NCI-H226 (cell line): ENCODE data around the gene CYBC1.
A peak's percentile ranks its signal among the peaks of the same experiment; 100 is the strongest.
"Not testable (repeated sequence)": the region's sequence is repeated elsewhere in the genome, so short reads cannot be mapped to it uniquely, and the experiment has no call there.

Experiments used
- DNase-seq: peaks from one replicate; pipeline ENCODE4 v3.0.0-alpha.2; 2015

Gene CYBC1

DNA sequence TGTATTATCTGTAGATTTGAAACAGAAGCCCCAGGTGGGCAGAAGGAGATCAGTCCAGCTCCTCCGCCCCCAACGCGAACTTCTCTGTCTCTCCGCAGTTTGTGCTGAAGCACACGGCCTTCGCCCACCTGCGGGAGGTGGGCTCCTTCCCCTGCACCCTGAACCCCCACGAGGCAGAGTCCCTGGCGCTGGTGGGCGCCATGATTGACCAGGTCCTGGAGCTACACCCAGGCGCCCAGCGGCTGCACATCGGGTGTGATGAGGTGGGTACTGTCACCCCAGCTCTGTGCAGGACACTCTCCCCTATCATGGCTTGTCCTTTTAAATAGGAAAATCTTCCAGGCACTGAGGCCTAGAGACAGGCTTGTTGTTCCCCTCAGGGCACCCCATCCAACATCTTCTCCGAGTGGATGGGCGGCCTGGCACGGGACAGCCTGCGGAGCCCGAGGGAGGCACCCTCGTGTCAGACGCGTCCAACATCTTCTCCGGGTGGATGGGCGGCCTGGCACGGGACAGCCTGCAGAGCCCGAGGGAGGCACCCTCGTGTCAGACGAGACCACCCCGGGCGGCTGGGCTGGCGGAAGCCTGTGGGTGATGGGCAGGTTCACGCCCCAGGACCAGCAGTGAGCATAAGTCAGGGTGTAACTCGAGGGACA lies 16.9 kb downstream of the CYBC1 start:
- DNase-seq: no peak

DNA sequence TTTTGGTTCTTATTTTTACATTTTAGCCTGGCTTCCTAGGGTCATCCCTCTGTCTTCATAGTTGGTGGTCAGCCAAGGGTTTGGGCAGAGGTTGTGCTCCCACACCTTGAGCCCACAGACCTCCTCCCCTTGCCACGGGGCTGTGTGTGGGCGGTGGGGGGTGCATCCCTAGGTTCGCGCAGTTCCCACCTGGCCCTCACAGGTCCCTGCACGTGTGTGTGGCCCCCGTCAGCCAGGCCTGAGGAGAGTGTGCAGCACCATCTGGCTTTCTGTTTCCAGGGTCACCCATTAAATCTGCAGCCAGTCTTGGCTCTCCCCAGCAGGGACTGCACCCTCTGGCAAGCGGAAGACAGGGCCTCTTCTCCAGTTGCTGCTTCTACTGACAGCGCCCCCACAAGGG lies 18.5 kb downstream of the CYBC1 start:
- no peak for DNase-seq

DNA sequence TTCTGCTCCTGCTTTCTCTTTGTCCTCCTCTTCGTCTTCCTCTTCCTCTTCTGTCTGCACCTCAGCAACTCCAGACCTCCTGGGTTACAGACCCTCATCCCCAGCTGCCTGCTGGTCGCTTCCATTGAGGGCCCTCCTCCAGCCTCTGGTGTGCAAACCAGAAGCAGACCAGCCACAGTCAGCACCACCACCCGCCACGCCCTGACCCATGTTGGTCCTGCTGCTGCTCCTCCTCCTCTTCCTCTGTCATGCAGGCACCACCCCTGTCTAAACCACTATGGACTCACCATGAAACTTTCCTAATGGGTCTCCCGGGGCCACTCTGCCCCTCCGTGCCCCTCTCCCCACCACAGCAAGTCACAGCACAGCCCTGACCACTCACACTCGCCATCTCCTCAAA lies 20.7 kb downstream of the CYBC1 start:
- DNase-seq: no peak

DNA sequence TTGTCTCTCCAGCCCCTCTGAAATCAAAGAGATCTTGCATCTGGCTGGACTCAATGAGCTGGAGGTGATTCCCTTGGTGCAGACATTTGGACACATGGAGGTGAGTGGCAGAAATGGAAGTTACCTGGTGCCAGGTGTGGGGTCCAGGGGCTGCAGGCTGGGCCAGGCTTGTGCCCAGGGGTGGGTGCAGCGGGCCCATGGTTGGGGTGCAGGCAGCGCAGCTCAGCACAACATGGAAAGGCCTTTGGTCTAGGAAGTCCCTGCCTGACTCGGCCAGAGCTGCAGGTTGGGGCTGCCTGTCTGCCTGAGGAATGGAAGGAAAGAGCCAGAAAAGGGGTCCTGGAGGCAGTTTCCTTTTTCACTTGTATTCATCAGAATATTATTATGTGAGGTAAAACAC lies 22.0 kb downstream of the CYBC1 start:
- no peak for DNase-seq

DNA sequence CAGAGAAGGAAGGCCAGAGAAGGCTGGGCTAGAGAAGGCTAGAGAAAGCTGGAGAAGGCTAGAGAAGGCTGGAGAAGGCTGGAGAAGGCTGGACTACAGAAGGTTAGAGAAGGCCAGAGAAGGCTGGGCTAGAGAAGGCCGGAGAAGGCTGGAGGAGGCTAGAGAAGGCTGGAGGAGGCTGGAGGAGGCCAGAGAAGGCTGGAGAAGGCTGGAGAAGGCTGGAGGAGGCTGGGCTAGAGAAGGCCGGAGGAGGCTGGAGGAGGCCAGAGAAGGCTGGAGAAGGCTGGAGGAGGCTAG lies 25.7 kb downstream of the CYBC1 start:
- no peak for DNase-seq

DNA sequence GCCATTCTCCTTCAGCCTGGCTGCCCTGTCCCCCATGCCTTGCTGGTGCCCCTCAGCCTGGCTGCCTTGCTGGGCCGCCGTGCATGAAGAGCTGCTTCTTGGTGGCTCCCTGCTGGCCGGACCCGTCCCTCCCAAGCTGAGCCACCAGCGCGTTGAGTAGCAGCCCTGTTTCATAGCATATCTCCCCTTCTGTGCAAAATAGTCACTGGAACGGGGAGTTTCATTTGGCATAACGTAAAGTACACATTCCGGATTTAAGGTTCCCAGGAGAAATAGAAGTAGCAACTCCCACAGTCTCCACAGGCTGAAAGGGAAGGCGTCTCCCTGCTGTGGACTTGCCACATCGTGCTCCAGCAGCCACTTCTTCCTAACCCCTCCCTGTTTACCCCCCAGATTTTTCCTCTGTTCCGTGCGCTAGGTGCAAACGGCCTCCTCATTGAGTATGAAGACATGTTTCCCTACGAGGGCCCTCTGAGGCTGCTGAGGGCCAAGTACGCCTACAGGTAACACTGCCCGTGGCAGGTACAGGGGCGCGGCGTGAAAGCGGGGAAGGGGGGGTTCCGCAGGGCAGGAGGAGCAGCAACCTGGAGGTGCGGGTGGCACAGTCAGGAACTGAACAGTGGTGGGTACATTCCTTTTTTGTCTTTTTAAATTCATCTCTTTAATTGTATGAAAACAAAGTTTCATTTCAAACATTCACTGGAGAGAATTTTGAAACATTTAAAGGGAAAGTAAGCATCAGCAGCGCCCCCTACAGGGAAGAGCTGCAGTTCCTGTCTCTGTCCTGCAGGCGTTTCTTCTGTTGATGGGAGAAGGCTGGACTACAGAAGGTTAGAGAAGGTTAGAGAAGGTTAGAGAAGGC lies 26.3 kb downstream of the CYBC1 start:
- DNase-seq: peak; percentile 23

DNA sequence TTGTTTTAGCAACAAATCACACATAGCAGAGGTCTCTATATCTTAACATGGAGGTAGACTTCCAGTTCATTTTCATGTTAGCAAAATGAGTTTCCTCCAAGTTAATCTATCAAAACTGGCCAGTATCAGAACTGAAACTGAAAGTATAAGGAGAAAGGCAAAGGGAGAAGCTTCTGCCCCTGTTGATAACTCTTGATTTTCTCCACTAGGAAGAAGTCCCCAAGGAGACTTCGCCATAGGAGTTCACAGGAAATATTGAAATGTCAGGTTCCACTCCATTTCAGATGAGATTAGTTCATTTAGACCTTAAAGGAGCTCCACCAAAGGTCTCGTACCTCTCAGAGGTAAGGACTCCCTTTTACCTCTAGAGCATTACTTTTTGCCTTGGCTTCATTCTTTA lies 31.0 kb downstream of the CYBC1 start:
- DNase-seq: no peak

DNA sequence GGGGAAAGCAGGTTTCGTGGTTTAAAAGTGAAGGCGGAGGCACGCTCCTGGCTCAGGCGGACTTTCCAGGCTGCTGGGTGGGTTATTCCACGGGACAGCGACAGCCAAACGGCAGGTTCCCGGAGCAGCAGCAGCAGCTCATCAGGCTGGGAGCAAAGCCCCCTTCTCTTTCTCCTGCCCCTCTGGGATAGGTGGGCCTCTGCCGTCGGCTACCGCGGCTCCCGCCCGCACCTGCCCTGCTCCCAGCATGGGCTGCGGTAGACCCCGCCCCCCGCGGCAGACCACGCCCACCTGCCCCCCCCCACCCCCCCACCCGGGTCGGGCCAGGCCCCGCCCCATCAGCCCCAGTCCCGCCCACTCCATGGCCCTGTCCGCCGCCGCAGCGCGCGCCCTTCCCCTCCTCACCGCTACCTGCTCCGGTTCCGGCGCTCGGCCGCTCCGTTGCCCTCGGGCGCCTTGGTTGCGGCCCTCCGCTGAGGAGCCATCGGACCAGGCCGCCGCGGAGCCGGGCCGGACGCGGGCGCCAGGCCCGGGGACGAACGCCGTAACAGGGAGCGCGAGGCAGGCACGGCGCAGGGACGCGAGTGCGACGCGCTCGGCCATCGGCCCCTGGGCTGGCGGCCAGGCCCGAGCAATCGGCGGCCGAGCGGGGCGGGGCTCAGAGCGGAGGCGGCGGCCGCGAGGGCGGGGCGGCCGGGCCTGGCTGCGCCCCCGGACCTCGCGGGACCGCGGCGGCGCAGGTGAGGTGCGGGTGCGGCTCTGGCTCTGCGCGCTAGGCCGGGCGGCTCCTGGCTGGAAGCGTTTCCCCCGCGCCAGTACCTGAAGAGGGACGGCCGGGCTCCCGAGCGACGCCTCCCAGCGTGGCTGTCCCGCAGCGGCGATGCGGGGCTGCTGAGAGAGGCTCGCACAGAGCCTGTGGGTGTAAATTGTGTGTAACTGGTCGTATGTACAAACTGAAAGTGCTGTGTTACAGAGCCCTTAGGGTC lies 32.3 kb downstream of the CYBC1 start, which contains the start of the genes HEXD and OGFOD3:
Gene HEXD, plus strand, starts transcription at position 347 of the 986 bp plus-strand sequence. CDS start 1,453 bp downstream, outside the sequence.
Gene OGFOD3, minus strand, starts transcription at position 586 of the 986 bp plus-strand sequence. Its CDS starts 101 bp downstream, at position 485.
- DNase-seq: peak; percentile 74

DNA sequence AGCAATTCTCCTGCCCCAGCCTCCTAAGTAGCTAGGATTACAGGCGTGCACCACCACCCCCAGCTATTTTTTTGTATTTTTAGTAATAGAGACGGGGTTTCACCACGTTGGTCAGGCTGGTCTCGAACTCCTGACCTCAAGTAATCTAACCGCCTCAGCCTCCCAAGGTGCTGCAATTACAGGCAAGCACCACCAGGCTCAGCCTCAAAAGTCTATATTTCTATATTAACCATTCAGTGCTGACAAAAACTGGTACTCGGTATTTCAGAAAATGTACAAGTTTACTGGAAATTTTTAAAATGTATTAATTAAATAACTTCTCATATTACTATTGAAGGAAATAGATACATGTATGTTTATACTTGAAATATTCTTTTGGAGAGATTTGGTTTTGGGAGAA lies 33.8 kb downstream of the CYBC1 start:
- DNase-seq: no peak

DNA sequence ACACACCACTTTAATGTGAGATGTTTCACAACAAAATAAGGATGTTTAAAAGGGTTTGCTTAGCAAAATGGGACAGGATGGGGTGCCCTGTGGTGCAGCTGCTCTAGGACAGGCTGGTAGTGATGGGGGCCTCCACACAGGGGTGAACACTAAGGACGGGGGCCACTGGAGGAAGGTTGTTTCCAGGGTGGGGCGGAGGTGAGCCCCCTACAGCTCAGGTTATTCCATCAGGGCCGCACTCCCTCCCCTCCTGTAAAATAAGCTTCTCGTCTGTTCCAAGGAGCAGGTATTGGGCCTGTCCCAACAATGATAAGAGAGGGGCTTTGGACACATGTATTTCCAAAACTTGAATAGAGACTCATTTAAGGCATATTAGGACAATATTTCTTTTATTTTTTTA lies 34.3 kb downstream of the CYBC1 start:
- DNase-seq: no peak

DNA sequence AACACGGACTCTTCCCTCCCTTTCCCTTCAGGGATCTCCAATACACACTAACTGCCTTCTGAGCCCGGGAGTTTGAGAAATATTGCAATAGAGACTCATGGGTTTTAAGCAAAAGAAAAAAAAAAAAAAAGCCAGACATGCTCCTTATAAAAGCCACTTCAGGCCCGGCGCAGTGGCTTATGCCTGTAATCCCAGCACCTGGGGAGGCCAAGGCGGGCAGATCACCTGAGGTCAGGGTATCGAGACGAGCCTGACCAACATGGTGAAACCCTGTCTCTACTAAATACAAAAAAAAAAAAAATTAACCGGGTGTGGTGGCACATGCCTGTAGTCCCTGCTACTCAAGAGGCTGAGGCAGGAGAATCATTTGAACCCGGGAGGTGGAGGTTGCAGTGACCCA lies 34.8 kb downstream of the CYBC1 start:
- no peak for DNase-seq

DNA sequence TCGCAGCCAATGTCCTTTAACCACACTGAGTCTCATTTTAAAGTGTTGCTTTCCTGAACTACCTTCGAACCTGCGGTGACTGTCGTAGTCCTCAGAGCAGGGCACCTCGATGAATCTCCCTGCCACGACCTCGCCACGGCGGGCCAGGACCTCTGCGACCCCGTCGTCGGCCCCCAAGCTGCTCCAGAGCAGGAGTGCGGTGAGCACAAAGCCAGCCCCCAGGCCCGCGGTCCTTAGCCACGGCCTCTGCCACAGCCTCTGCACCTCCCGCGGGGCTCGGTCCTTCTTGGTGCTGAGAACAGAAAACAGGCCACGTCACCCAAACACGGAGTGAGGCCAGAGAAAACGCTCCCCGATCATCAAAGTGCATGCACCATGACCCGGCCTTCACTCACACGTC lies 35.2 kb downstream of the CYBC1 start:
- DNase-seq: no peak

DNA sequence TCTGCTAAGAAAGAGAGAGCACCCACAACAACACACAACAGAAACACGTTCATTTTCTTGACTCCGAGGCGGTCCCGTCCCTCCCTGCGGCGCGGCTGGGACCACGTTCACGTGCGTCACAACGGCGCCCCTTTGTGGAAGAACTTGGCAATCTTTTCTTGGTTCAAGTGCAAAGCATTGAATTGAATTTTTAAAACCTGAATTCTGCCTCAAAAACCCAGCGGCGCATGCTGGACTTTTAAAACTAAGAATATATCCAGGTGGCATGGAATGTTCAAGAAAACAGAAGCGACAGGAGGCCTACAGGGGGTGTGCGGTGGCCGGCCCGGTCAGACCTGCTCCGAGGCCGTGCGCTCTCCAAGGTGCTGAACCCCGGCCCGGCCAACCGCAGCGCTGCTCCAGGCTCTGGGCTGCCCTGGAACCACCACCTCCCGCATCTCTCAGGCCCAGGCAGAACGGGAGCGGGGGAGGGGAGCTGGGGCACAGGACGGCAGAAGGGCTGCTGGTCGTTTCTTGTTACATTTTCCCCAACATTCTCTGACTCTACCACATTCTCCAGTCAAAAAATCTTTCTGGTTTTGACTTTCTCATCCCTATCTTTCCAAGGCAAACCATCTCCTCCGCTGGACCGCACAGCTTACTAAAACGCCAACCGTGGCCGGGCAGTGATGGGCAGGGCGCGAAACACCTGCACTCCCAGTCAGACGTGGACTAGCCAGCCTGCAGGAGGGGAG lies 35.8 kb downstream of the CYBC1 start:
- peak; percentile 54 for DNase-seq

DNA sequence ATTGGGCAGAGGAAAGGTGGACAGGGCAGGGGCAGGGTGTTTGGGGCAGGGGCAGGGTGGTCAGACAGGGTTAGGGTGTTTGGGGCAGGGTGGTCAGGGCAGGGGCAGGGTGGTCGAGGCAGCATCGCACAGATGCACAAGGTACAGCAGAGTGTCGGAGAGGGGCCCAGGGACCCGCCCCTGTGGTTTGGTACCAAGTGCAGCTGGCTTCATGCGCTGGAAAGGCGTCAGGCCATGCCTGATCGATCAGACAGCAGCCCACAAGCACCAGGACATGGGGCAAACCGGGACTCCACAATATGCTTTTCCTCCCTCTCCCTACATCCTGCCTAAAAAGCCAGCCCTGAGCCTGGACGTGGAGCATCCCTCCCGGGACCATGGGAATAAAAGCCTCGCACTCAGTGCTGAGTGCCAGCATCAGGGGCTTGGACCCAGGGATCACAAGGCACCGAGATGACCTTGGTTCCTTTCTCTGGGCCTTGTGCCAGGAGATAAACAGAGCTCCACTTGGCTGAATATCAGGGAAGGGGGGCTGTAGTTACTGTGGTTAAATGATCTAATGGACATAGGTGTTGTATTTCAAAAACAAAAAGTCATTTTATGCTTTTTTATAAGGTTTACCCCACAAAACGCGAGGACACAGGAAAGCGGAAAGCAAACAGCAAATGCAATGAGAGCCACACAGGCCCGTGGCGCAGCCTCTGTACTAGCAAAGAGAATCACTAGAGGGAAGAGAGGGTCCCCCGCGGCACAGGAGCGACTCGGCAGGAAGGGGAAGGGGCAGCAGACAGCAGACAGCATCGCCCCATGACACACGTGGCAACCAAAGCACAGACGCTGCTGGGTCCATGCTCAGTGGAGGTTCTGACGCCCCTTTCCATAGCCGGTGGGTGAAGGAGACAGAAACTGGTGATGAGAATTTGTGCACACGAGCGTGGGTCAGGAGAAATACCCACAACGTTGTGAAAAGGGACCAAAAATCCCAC lies 37.7 kb downstream of the CYBC1 start:
- no peak for DNase-seq

DNA sequence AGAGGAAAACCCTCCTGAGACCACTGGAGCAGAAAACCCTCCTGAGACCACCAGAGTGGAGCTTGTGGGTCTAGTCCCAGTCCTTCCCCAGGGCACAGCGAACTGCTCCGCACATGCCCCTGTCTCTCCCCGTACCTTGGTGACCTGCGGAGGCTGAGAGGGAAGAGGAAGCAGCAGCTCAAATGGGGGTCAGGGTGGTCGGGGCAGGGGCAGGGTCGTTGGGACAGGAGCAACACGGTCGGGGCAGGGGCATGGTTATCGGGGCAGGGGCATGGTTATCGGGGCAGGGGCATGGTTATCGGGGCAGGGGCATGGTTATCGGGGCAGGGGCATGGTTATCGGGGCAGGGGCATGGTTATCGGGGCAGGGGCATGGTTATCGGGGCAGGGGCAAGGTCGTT lies 38.5 kb downstream of the CYBC1 start:
- DNase-seq: not testable (repeated sequence)

DNA sequence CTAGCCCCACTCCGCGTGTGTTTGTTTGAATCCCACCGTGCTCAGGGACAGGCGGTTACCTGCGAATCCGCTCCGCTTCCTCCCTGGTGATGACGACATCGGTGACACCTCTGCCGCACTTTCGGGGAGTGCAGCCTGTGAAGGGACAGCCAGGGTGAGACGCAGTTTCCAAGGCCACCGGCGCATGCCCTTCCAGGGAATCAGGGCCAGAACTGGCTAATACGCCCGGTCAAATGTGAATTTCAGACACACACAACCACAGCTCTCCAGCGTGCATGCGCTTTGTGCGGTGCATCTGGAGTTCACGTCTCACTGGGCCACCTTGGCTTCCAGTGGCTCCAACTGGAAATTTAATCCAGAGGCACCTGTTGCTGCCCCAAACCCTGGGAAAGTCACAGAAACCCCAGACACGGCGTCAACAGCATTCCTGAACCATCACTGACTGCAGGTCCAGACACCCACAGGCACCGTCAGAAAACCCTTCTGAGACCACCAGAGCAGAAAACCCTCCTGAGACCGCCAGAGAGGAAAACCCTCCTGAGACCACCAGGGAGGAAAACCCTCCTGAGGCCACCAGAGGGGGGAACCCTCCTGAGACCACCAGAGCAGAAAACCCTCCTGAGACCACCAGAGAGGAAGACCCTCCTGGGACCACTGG lies 39.0 kb downstream of the CYBC1 start:
- no peak for DNase-seq

DNA sequence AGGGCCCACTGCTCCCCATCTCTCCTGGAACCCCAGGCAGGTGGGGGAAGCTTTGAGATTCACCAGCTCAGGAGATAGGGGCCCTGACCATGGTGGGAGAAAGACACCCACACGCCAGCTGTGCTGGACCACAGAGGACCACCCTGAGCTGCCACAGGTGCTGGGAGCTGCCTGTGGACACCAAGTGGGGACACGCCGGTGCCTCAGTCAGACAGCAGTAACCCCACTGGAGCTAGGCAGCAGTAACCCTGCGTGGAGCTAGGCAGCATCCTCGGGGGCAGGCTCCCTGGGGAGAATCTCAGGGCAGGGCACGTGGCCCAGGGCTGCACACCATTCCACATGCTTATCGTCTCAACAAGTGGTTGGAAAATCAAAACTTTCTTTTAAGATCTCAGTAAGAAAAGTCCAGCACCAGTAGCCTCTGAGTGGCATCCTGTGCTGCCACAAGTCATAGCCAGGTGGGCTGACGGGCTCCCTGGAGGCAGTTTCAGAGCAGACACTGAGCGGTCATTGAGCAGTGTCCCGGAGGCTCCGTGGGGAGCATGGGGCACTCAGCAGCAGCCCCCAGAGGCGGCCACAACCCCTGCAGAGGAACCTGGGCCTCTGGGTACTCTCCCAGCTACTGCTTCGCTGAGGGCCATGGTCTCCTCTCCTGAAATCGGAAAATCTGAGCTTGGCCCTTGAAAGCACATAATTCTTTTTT lies 40.4 kb downstream of the CYBC1 start:
- DNase-seq: no peak

DNA sequence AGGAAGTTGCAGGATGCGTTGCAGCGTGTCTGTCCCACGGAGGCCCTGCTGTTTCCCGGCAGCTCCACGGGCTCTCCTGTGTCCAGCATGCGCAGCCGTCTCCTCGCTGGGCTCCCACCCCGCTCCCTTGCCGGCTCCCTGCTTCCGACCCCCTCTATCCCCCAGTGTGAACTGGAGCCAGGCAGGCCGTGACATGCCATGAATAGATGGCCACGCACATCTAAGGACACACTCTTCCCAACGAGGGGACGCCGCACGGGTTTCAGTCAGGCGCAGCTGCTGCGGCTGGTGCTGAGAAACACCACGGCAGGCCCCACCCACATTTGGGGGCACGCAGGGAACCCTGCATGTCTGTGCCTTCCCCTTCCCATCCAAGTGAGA lies 41.6 kb downstream of the CYBC1 start:
- no peak for DNase-seq

DNA sequence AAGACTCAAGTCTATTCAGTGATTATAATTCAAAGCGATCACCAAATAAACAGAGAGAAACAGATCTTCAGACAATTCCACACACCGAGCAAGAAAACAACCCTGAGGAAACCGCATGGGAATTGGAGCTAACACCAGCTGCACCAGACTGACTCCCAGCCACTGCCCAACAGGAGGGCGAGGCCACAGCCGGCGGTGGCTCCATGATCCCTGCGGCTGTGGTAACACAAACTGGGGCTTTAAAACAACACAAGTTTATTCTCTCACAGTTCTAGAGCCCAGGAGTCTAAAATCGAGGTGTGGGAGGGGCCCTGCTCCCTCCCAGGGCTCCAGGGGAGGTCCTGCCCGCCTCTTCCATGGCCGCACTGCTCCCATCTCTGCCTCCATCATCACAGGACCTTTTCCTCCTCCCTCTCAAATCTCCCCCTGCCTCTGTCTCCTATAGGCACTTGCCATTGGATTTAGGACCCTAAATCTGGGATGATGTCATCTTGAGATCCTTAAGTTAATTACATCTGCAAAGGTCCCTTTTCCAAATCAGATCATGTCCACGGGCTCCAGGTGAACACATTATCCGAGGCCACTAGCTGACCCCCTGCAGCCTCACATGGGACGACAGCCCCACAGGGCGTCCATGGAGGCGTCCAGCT lies 42.1 kb downstream of the CYBC1 start:
- DNase-seq: no peak

DNA sequence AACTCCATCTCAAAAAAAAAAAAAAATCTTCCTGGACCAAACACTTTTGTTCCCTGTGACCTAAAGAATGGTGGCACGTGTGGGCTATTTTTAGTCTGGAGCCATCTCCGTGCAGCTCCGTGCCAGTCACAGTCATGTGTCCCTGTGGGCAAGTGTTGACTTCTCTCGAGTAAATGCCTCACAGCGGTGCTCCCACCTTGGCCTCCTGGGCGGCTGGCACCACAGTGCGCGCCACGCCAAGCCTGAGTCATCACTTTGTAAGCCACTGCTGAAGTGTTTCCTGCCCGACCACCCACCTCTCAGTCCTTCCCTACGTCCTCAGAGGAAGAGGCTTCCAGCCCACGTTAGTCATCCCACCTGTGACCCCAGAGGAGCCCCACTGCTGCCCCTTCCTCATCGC lies 43.3 kb downstream of the CYBC1 start:
- DNase-seq: peak; percentile 44
